ENCODE results near the gene TSACC. TPM values are rescaled to one million over a fixed set of nuclear protein-coding genes. Genes with fewer than 3 reads are reported as not detected.

Gene TSACC
- total and polyA plus RNA-seq, 2 of the 8 experiments (the other 6 are each of a cell fraction or from before 2014, with no cell fraction given), result 1.0 to 5.0 TPM

- no peak for TF ChIP-seq CHD7 (IDR thresholded peaks at IDR 0.05; ENCODE audit: insufficient replicate concordance, low read length)
- no peak for TF ChIP-seq RNF2 (IDR thresholded peaks at IDR 0.05; ENCODE audit: borderline replicate concordance, low read depth, low read length, missing control alignments, poor library complexity, severe bottlenecking)
- TF ChIP-seq SIRT6 (IDR thresholded peaks at IDR 0.05; ENCODE audit: low read length), result no peak
Measured at GRCh38 chr1:156366378-156367166, 28.2 kb downstream of the TSACC start (continued).

All from H1 (cell line).